Activated CD8-positive, alpha-beta T cell treated with anti-CD3 and anti-CD28 coated beads for 36 hours (primary cell): Measurements from ENCODE around the gene STARD3. TPM values are rescaled to one million over a fixed set of nuclear protein-coding genes. Genes with fewer than 3 reads are reported as not detected.

Source experiments
- ATAC-seq: fragments of 200-7000 bp; cut with Tn5 transposase; one replicate; pipeline ENCODE4 v1.10.0; 2021; ENCODE audit warnings: mild to moderate bottlenecking, moderate library complexity
- CTCF ChIA-PET: fragments of 350-600 bp; sonication (Branson Sonifier 250); formaldehyde crosslinking; loops from one replicate; lab custom pipeline; 2021; ENCODE audit warnings: antibody characterized with exemption; lab: Charles Lee
- POLR2A ChIA-PET: fragments of 350-600 bp; sonication (Branson Sonifier 250); formaldehyde crosslinking; loops from one replicate; lab custom pipeline; 2021; ENCODE audit warnings: antibody characterized with exemption; lab: Charles Lee
- DNase-seq: peaks from one replicate; pipeline ENCODE4 v3.0.0-alpha.2; 2020
- H3K27ac Mint-ChIP-seq: one replicate; pipeline ENCODE4 v1.8.0; 2021; ENCODE audit warnings: mild to moderate bottlenecking, mixed read lengths
- H3K27me3 Mint-ChIP-seq: one replicate; pipeline ENCODE4 v1.8.0; 2021; ENCODE audit warnings: mixed read lengths
- H3K36me3 Mint-ChIP-seq: one replicate; pipeline ENCODE4 v1.8.0; 2021; ENCODE audit warnings: low read depth, mixed read lengths
- H3K4me1 Mint-ChIP-seq: one replicate; pipeline ENCODE4 v1.8.0; 2021; ENCODE audit warnings: low read depth, mixed read lengths
- H3K4me3 Mint-ChIP-seq: one replicate; pipeline ENCODE4 v1.8.0; 2021; ENCODE audit warnings: mild to moderate bottlenecking, moderate library complexity, mixed read lengths
- H3K9me3 Mint-ChIP-seq: one replicate; pipeline ENCODE4 v1.8.0; 2021; ENCODE audit warnings: mixed read lengths
- intact Hi-C: fragments of 100-400 bp; cut with micrococcal nuclease; formaldehyde crosslinking; loops from one replicate; pipeline ENCODE4 v1.10.0; 2022
- total RNA-seq, 2 experiments: library from RNA; stranded (reverse); gene quantifications; one replicate each; pipeline ENCODE4 v1.2.3, GENCODE V29; 2021
- TF ChIP-seq, protein P1 (sequence below): fragments of 200-600 bp; IDR thresholded peaks from one replicate; pipeline ENCODE4 v1.8.0; 2022; ENCODE audit warnings: antibody characterized with exemption, mild to moderate bottlenecking

The STARD3 gene
- total RNA-seq, 2 experiments from 2014 or later = 48.7 to 50.3 TPM

DNA sequence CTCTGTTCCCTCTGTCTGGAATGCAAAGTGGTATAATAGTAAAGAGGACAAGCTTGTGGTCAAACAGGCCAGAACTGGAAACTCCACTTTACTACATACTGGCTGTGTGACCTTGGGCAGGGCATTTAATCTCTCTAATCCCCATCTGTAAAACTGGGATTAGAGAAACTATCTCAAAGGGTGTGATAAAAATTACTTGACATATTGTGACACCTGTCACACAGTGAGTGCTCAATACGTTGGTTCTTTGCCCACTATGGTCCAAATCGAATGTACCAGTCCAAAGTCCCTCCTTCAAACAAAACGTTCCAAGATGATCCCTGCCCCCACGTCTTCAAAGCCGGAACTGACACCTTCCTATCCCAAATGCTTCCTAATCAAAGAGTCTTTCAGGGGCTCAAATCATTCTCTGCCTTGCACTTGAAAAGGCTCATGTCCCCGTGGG is 50.2 kb downstream of the STARD3 start:
- Mint-ChIP-seq H3K4me1 (peaks cover 20% of the 10 kb centered on the region), H3K4me3 (peak overlapping the region; percentile 93), H3K36me3 (peaks cover 8% of the 10 kb centered on the region), H3K27ac (peak overlapping the region; percentile 93), H3K9me3 (no peaks in the 10 kb centered on the region), H3K27me3 (no peaks in the 10 kb centered on the region)
- ChIA-PET POLR2A (interaction anchor here (0.8 to 2.7 kb wide), 7 partner anchors 9 to 125 kb away, joined by 3 to 15 read pairs (median 4); partner anchors contain the start of gene ERBB2), CTCF (interaction anchor here (1.0 to 2.6 kb wide), 7 partner anchors 15 to 66 kb away, joined by 3 to 9 read pairs (median 4); no protein-coding TSS in a partner anchor)
- ATAC-seq (no peak), DNase-seq (no peak)
- intact Hi-C loops = loop anchor here (5.0 kb wide), 1 partner anchor 45 kb away; the partner anchor contains the start of gene MIEN1
- TF ChIP-seq, protein P1, sequence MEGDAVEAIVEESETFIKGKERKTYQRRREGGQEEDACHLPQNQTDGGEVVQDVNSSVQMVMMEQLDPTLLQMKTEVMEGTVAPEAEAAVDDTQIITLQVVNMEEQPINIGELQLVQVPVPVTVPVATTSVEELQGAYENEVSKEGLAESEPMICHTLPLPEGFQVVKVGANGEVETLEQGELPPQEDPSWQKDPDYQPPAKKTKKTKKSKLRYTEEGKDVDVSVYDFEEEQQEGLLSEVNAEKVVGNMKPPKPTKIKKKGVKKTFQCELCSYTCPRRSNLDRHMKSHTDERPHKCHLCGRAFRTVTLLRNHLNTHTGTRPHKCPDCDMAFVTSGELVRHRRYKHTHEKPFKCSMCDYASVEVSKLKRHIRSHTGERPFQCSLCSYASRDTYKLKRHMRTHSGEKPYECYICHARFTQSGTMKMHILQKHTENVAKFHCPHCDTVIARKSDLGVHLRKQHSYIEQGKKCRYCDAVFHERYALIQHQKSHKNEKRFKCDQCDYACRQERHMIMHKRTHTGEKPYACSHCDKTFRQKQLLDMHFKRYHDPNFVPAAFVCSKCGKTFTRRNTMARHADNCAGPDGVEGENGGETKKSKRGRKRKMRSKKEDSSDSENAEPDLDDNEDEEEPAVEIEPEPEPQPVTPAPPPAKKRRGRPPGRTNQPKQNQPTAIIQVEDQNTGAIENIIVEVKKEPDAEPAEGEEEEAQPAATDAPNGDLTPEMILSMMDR = no peak

DNA sequence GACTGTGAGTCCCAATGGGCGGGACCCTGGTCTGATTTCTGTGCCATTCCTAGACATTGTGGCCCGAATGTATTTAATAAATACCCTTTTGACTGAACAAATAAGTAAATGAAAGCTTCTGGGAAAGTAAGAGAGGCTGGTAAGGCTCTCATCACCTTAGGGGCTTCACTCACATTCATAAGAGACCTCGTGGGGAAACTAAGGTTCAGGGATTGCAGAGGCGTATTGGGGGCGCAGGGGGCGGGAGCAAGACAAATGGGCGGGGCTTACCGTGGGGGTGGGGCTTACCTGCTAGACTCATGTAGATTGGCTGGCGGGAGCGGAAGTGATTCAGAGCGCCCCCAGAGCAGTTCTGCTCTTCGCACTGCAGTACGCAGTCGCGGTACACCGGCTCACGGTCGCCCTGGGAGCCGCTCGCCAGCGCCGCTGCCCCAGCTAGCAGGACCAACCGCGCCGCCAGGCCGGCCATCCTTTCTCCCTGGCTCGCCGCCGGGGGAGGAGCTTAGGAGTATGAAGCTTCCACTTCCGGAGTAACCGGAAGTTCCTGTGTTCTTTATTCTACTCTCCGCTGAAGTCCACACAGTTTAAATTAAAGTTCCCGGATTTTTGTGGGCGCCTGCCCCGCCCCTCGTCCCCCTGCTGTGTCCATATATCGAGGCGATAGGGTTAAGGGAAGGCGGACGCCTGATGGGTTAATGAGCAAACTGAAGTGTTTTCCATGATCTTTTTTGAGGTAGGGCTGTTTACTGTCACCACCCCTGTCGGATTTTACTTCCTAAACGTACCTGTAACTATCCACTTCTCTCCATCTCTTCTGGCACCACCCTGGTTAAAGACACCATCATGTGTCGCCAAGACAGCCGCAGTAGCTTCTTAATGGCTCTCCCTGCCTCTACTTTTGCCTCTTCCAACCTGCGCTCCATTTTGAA is 50.9 kb downstream of the STARD3 start, which contains the start of gene PGAP3:
Gene PGAP3, minus strand, starts transcription at position 512 of the 929 bp plus-strand sequence. Its CDS starts 43 bp downstream, at position 469.
- no peaks in the 10 kb centered on the region for H3K27me3 Mint-ChIP-seq
- peaks cover 8% of the 10 kb centered on the region for H3K36me3 Mint-ChIP-seq
- peaks cover 20% of the 10 kb centered on the region for H3K4me1 Mint-ChIP-seq
- POLR2A ChIA-PET = interaction anchor here (0.7 to 2.7 kb wide), 13 partner anchors 8 to 125 kb away, joined by 3 to 15 read pairs (median 3); partner anchors contain the start of genes ERBB2 and MIEN1
- intact Hi-C loops = loop anchor here (5.0 kb wide), 1 partner anchor 44 kb away; the partner anchor contains the start of gene MIEN1
- H3K27ac Mint-ChIP-seq = peak within 1 kb of the TSS; percentile 93
- CTCF ChIA-PET = interaction anchor here (1.0 to 2.6 kb wide), 10 partner anchors 9 to 66 kb away, joined by 3 to 9 read pairs (median 4); no protein-coding TSS in a partner anchor
- TF ChIP-seq, protein P1 = no peak
- no peaks in the 10 kb centered on the region for H3K9me3 Mint-ChIP-seq
- DNase-seq (peak; percentile 96), ATAC-seq (peak; percentile 97)
- peak within 1 kb of the TSS; percentile 93 for H3K4me3 Mint-ChIP-seq

DNA sequence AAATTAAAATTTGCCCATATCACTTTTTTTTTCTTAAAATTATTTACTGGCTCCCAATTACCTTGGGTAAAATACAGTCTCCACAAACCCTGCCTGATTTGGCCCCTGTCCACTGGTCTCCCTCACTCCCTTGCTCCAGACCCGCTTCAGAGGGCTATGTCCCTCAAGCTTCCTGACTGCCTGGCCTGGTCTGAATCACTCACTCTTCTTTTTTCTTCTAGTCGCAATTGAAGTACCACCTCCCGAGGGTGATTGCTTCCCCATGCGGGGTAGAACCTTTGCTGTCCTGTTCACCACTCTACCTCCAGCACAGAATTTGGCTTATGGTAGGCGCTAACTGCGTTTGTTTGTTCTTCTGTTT is 51.5 kb downstream of the STARD3 start:
- no peaks in the 10 kb centered on the region for H3K9me3 Mint-ChIP-seq
- ChIA-PET CTCF (interaction anchor here (1.0 to 2.6 kb wide), 10 partner anchors 10 to 398 kb away, joined by 3 to 9 read pairs (median 4); no protein-coding TSS in a partner anchor), POLR2A (interaction anchor here (0.7 to 2.7 kb wide), 10 partner anchors 9 to 114 kb away, joined by 3 to 15 read pairs (median 3); partner anchors contain the start of genes ERBB2 and MIEN1)
- peak overlapping the region; percentile 93 for H3K27ac Mint-ChIP-seq
- H3K4me3 Mint-ChIP-seq = peak overlapping the region; percentile 93
- no peak for ATAC-seq
- TF ChIP-seq, protein P1 = no peak
- H3K36me3 Mint-ChIP-seq = peaks cover 6% of the 10 kb centered on the region
- intact Hi-C loops = loop anchor here (5.0 kb wide), 1 partner anchor 44 kb away; the partner anchor contains the start of gene MIEN1
- peaks cover 20% of the 10 kb centered on the region for H3K4me1 Mint-ChIP-seq
- H3K27me3 Mint-ChIP-seq = no peaks in the 10 kb centered on the region
- no peak for DNase-seq

DNA sequence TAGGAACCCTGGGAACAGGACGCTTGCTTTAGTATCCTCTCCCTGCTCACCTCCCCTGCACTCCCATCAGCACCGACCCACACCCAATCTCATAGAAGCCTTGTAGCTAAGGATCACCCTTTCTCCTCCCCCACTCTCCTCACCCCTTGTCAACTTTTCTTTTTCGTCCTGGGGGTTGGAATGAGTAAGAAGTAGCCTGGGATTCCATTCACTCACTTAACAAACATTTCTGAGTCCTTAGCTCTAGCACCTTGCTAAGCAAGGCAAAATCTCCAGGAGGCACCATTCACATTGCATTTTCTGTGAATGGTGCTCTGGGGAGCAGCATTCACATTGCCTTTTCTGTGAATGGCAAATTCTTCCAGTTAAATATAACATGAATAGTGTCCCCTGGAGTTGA is 52.0 kb downstream of the STARD3 start:
- peak overlapping the region; percentile 93 for H3K4me3 Mint-ChIP-seq
- peaks cover 20% of the 10 kb centered on the region for H3K4me1 Mint-ChIP-seq
- DNase-seq = no peak
- CTCF ChIA-PET = interaction anchor here (1.0 to 2.6 kb wide), 4 partner anchors 35 to 398 kb away, joined by 3 to 9 read pairs (median 4); no protein-coding TSS in a partner anchor
- no peaks in the 10 kb centered on the region for H3K27me3 Mint-ChIP-seq
- ATAC-seq = no peak
- intact Hi-C loops = loop anchor here (5.0 kb wide), 1 partner anchor 43 kb away; the partner anchor contains the start of gene MIEN1
- peaks cover 6% of the 10 kb centered on the region for H3K36me3 Mint-ChIP-seq
- no peaks in the 10 kb centered on the region for H3K9me3 Mint-ChIP-seq
- peak overlapping the region; percentile 93 for H3K27ac Mint-ChIP-seq
- TF ChIP-seq, protein P1 = no peak
- POLR2A ChIA-PET = interaction anchor here (0.7 to 2.7 kb wide), 4 partner anchors 13 to 36 kb away, joined by 3 to 15 read pairs (median 4); no protein-coding TSS in a partner anchor
